OCI-LY7 (cell line): ENCODE results near the gene LHX5.

Experiments used
- EZH2phosphoT487 ChIP-seq: fragments of 200-600 bp; sonication (generic); IDR thresholded peaks from 2 replicates; pipeline ENCODE4 v1.6.1; 2018; ENCODE audit warnings: low read depth, borderline replicate concordance, mild to moderate bottlenecking, mixed run types, antibody characterized with exemption, low read length, moderate library complexity, mixed read lengths
- TF ChIP-seq, protein P1 (sequence below): fragments of 200-600 bp; sonication (generic); conservative IDR thresholded peaks from 2 replicates; pipeline ENCODE4 v1.5.1; 2014; ENCODE audit warnings: mild to moderate bottlenecking, antibody characterized with exemption, low read length, moderate library complexity, mixed read lengths

DNA sequence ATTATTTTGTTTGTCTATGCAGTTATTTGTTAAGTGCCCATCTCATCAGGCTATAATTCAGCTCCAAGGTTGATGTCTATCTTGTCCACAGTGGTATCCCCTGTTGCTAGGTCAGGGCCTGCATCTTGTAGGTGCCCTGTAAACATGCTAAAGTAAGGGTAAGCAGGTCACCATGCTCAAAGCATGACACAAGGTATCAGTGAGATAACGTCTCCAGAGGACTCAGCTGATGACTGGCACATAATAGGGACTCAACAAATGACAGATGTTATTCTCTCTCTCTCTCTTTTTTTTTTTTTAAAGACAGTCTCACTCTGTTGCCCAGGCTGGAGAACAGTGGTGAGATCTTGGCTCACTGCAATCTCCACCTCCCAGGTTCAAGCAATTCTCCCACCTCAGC lies 47.2 kb downstream of the LHX5 start:
- TF ChIP-seq EZH2phosphoT487, result no peak
- TF ChIP-seq, protein P1, sequence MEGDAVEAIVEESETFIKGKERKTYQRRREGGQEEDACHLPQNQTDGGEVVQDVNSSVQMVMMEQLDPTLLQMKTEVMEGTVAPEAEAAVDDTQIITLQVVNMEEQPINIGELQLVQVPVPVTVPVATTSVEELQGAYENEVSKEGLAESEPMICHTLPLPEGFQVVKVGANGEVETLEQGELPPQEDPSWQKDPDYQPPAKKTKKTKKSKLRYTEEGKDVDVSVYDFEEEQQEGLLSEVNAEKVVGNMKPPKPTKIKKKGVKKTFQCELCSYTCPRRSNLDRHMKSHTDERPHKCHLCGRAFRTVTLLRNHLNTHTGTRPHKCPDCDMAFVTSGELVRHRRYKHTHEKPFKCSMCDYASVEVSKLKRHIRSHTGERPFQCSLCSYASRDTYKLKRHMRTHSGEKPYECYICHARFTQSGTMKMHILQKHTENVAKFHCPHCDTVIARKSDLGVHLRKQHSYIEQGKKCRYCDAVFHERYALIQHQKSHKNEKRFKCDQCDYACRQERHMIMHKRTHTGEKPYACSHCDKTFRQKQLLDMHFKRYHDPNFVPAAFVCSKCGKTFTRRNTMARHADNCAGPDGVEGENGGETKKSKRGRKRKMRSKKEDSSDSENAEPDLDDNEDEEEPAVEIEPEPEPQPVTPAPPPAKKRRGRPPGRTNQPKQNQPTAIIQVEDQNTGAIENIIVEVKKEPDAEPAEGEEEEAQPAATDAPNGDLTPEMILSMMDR, result no peak
